RWPE2 (cell line): ENCODE results near the gene MTMR10.

Experiments
- ATAC-seq: fragments of 200-7000 bp; cut with Tn5 transposase; 3 replicates; pipeline ENCODE4 v1.9.1; 2021; ENCODE audit warnings: low read depth
- DNase-seq: peaks from one replicate; pipeline ENCODE4 v3.0.0-alpha.2; 2020; ENCODE audit warnings: low spot score
- H3K27ac ChIP-seq: fragments of 450-650 bp; 2 replicates; pipeline ENCODE4 v1.5.1; 2017; ENCODE audit warnings: mild to moderate bottlenecking; ENCODE audit not compliant: poor library complexity, severe bottlenecking
- H3K27me3 ChIP-seq: fragments of 250-450 bp; sonication (Bioruptor Pico); 2 replicates; pipeline ENCODE4 v1.5.1; 2021; ENCODE audit warnings: mild to moderate bottlenecking, moderate library complexity; ENCODE audit not compliant: insufficient read depth, poor library complexity, severe bottlenecking
- H3K36me3 ChIP-seq: fragments of 250-450 bp; sonication (Bioruptor Pico); 2 replicates; pipeline ENCODE4 v1.5.1; 2020; ENCODE audit warnings: low read depth, mild to moderate bottlenecking, moderate library complexity
- H3K4me1 ChIP-seq: fragments of 250-450 bp; sonication (Bioruptor Pico); 2 replicates; pipeline ENCODE4 v1.5.1; 2021; ENCODE audit warnings: mild to moderate bottlenecking, moderate library complexity; ENCODE audit not compliant: insufficient read depth, poor library complexity, severe bottlenecking
- H3K4me3 ChIP-seq: fragments of 250-450 bp; sonication (Bioruptor Pico); 2 replicates; pipeline ENCODE4 v1.5.1; 2021; ENCODE audit warnings: mild to moderate bottlenecking, moderate library complexity; ENCODE audit not compliant: severe bottlenecking
- H3K9me3 ChIP-seq: fragments of 250-450 bp; sonication (Bioruptor Pico); 2 replicates; pipeline ENCODE4 v1.5.1; 2021; ENCODE audit warnings: mild to moderate bottlenecking, moderate library complexity; ENCODE audit not compliant: severe bottlenecking
- CTCF ChIP-seq: fragments of 450-650 bp; IDR thresholded peaks from one replicate; pipeline ENCODE4 v1.5.1; 2017; ENCODE audit warnings: mild to moderate bottlenecking, moderate library complexity; ENCODE audit not compliant: poor library complexity, severe bottlenecking

Gene MTMR10

GRCh38 chr15:30990446-30991254 lies 778 bp downstream of the MTMR10 start:
- no peaks in the 10 kb centered on the region for H3K9me3 ChIP-seq
- H3K36me3 ChIP-seq: 0 out of 2 replicates have a peak, but pooled peaks cover 5% of the 10 kb centered on the region
- peak overlapping the region; percentile 68 for H3K27ac ChIP-seq
- DNase-seq: no peak
- H3K4me1 ChIP-seq: peaks cover 9% of the 10 kb centered on the region
- no peak for ATAC-seq
- no peaks in the 10 kb centered on the region for H3K27me3 ChIP-seq
- no peak for TF ChIP-seq CTCF
- H3K4me3 ChIP-seq: peak overlapping the region; percentile 94

- H3K4me3 ChIP-seq: peak overlapping the region; percentile 94
- no peak overlapping the region for H3K27ac ChIP-seq
- DNase-seq (no peak), ATAC-seq (no peak)
- 0 out of 2 replicates have a peak, but pooled peaks cover 5% of the 10 kb centered on the region for H3K36me3 ChIP-seq
- H3K4me1 ChIP-seq: peaks cover 9% of the 10 kb centered on the region
- H3K27me3 ChIP-seq: no peaks in the 10 kb centered on the region
- TF ChIP-seq CTCF: peak; percentile 13
- H3K9me3 ChIP-seq: no peaks in the 10 kb centered on the region
These were observed 1.4 kb downstream of the MTMR10 start for GRCh38 chr15:30990036-30990435.

GRCh38 chr15:30985081-30985531 lies 6.3 kb downstream of the MTMR10 start:
- no peak overlapping the region for H3K4me3 ChIP-seq
- no peaks in the 10 kb centered on the region for H3K27me3 ChIP-seq
- no peak overlapping the region for H3K27ac ChIP-seq
- TF ChIP-seq CTCF: no peak
- ATAC-seq: peak; percentile 45; the same call in 2 of the 3 replicates
- H3K36me3 ChIP-seq: peaks cover 29% of the 10 kb centered on the region; the same call in 1 of the 2 replicates
- H3K4me1 ChIP-seq: peaks cover 5% of the 10 kb centered on the region
- H3K9me3 ChIP-seq: no peaks in the 10 kb centered on the region
- DNase-seq: no peak

- Histone ChIP-seq H3K4me3 (no peak overlapping the region), H3K9me3 (no peaks in the 10 kb centered on the region), H3K36me3 (peaks cover 26% of the 10 kb centered on the region; the same call in 1 of the 2 replicates), H3K27me3 (no peaks in the 10 kb centered on the region), H3K27ac (no peak overlapping the region), H3K4me1 (no peaks in the 10 kb centered on the region)
- ATAC-seq (0 out of 3 replicates have a peak, but pooled peaks have one; percentile 7), DNase-seq (no peak)
- TF ChIP-seq CTCF: no peak
These were observed 6.9 kb downstream of the MTMR10 start for GRCh38 chr15:30984542-30984941.

- no peak for DNase-seq
- Histone ChIP-seq H3K4me1 (no peaks in the 10 kb centered on the region), H3K9me3 (no peaks in the 10 kb centered on the region), H3K27ac (no peak overlapping the region), H3K36me3 (peaks cover 26% of the 10 kb centered on the region; the same call in 1 of the 2 replicates), H3K4me3 (no peak overlapping the region), H3K27me3 (no peaks in the 10 kb centered on the region)
- 0 out of 3 replicates have a peak, but pooled peaks have one; percentile 44 for ATAC-seq
- TF ChIP-seq CTCF: no peak
These were observed 7.3 kb downstream of the MTMR10 start for GRCh38 chr15:30984118-30984517.
